Lower leg skin (tissue), 3 donors: ENCODE measurements around the gene NEU1.

Experiments
- POLR2A ChIP-seq, 2 donors: fragments of 450-650 bp; IDR thresholded peaks; one replicate each; pipeline ENCODE4 v1.6.1; 2016 to 2017; ENCODE audit warnings: antibody characterized with exemption in 2 of 2, mild to moderate bottlenecking in 1 of 2, moderate library complexity in 1 of 2
- TF ChIP-seq, protein P1 (sequence below), 3 donors: fragments of 450-650 bp; IDR thresholded peaks; one replicate each; pipeline ENCODE4 v1.5.1; 2016; ENCODE audit warnings: antibody characterized with exemption in 3 of 3, mild to moderate bottlenecking in 3 of 3, moderate library complexity in 2 of 3

DNA sequence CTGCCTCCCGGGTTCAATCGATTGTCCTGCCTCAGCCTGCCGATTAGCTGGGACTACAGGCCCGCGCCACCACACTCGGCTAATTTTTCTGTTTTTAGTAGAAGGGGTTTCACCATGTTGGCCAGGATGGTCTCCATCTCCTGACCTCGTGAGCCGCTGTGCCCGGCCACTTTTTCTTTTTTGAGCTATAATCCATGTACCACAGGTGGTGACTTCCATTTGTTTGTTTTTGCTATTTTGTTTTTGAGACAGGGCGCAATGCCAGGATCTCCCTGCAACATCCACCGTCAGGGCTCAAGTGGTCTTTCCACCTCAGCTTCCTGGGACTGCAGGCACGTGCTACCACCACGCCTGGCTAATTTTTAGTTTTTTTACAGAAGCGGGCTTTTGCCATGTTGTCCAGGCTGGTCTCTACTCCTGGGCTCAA is 26.6 kb downstream of the NEU1 start:
- TF ChIP-seq, protein P1, sequence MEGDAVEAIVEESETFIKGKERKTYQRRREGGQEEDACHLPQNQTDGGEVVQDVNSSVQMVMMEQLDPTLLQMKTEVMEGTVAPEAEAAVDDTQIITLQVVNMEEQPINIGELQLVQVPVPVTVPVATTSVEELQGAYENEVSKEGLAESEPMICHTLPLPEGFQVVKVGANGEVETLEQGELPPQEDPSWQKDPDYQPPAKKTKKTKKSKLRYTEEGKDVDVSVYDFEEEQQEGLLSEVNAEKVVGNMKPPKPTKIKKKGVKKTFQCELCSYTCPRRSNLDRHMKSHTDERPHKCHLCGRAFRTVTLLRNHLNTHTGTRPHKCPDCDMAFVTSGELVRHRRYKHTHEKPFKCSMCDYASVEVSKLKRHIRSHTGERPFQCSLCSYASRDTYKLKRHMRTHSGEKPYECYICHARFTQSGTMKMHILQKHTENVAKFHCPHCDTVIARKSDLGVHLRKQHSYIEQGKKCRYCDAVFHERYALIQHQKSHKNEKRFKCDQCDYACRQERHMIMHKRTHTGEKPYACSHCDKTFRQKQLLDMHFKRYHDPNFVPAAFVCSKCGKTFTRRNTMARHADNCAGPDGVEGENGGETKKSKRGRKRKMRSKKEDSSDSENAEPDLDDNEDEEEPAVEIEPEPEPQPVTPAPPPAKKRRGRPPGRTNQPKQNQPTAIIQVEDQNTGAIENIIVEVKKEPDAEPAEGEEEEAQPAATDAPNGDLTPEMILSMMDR (IDR thresholded peaks at IDR 0.05), result no peak
- TF ChIP-seq POLR2A (IDR thresholded peaks at IDR 0.05), result no peak
